Fibroblast of villous mesenchyme (primary cell): ENCODE measurements around the gene NHSL2. TPM values are rescaled to one million over a fixed set of nuclear protein-coding genes. Genes with fewer than 3 reads are reported as not detected.
"Not testable (repeated sequence)": the region's sequence is repeated elsewhere in the genome, so short reads cannot be mapped to it uniquely, and the experiment has no call there.

Source experiments
- DNase-seq: peaks from one replicate; pipeline ENCODE4 v3.0.0-alpha.2; 2010; ENCODE audit warnings: low read depth
- H3K4me3 ChIP-seq: 2 replicates; pipeline ENCODE4 v1.5.1; 2011; ENCODE audit warnings: low read depth, mild to moderate bottlenecking, low read length
- CTCF ChIP-seq: IDR thresholded peaks from 2 replicates; pipeline ENCODE4 v1.5.1; 2012; ENCODE audit warnings: low read depth, mild to moderate bottlenecking, low read length; ENCODE audit not compliant: insufficient read depth
- total RNA-seq: library from RNA; depleted of rRNA; stranded (reverse); fragments of >200 nt; gene quantifications from 2 replicates; pipeline ENCODE4 v1.2.3, GENCODE V29; 2012

The NHSL2 gene
- total RNA-seq, 1 donor = 9.9 TPM

- TF ChIP-seq CTCF = no peak
- peak; percentile 18 for DNase-seq
- H3K4me3 ChIP-seq = no peak overlapping the region
These were observed 139.4 kb downstream of the NHSL2 start for GRCh38 chrX:72050011-72050410.

GRCh38 chrX:72051589-72051988, 140.9 kb downstream of the NHSL2 start:
- no peak overlapping the region for H3K4me3 ChIP-seq
- no peak for TF ChIP-seq CTCF
- DNase-seq = no peak

GRCh38 chrX:72052415-72053090, 141.9 kb downstream of the NHSL2 start:
- no peak for TF ChIP-seq CTCF
- DNase-seq = no peak
- H3K4me3 ChIP-seq = no peak overlapping the region

- TF ChIP-seq CTCF = no peak
- no peak overlapping the region for H3K4me3 ChIP-seq
These were observed 142.9 kb downstream of the NHSL2 start for GRCh38 chrX:72053508-72053907.

GRCh38 chrX:72054779-72055489, 144.3 kb downstream of the NHSL2 start:
- no peak overlapping the region for H3K4me3 ChIP-seq
- TF ChIP-seq CTCF = no peak
- DNase-seq = no peak

More at GRCh38 chrX:72053508-72053907, 142.9 kb downstream of the NHSL2 start:
- no peak for DNase-seq

- no peak for DNase-seq
- no peak overlapping the region for H3K4me3 ChIP-seq
- TF ChIP-seq CTCF = no peak
These were observed 146.7 kb downstream of the NHSL2 start for GRCh38 chrX:72057331-72057730.

- TF ChIP-seq CTCF = no peak
- H3K4me3 ChIP-seq = no peak overlapping the region
- DNase-seq = no peak
These were observed 147.2 kb downstream of the NHSL2 start for GRCh38 chrX:72057849-72058248.

GRCh38 chrX:72058346-72058745, 147.7 kb downstream of the NHSL2 start:
- not testable (repeated sequence) for H3K4me3 ChIP-seq, DNase-seq
